Pancreas (tissue), 10 donors: ENCODE results near the gene COQ8A. TPM values are rescaled to one million over a fixed set of nuclear protein-coding genes. Genes with fewer than 3 reads are reported as not detected.
A peak's percentile ranks its signal among the peaks of the same experiment; 100 is the strongest.

Source experiments
- ATAC-seq, 4 donors: fragments of 200-7000 bp; cut with Tn5 transposase; one replicate each; pipeline versions ENCODE4 v1.8.0 to v1.9.1; 2020; ENCODE audit warnings: mild to moderate bottlenecking in 4 of 4, moderate library complexity in 4 of 4
- DNase-seq, 6 donors: peaks; one replicate each; pipeline ENCODE4 v3.0.0-alpha.2; 2020
- FAIRE-seq: peaks from 2 replicates; lab custom pipeline; 2012; peaks lifted over from hg19 to GRCh38; lab: Jason Lieb, UNC
- H3K27ac ChIP-seq, 4 donors: fragments of 200-600 bp; sonication (generic); 1 replicate in 3 of 4; 2 replicates in 1 of 4; pipeline versions ENCODE4 v1.5.0 to v1.8.0; 2020
- H3K27me3 ChIP-seq, 4 donors: fragments of 200-600 bp; one replicate each; pipeline ENCODE4 v1.8.0; 2021
- H3K36me3 ChIP-seq, 3 donors: fragments of 200-600 bp; sonication (generic) in 1 of 3; one replicate each; pipeline versions ENCODE4 v1.5.0 to v1.8.0; 2020 to 2021
- H3K4me1 ChIP-seq, 3 donors: fragments of 200-600 bp; one replicate each; pipeline ENCODE4 v1.8.0; 2021
- H3K4me3 ChIP-seq, 4 donors: fragments of 200-600 bp; sonication (generic) in 2 of 4; one replicate each; pipeline versions ENCODE4 v1.5.0 to v1.8.0; 2020 to 2021
- H3K9me3 ChIP-seq, 4 donors: fragments of 200-600 bp; one replicate each; pipeline ENCODE4 v1.8.0; 2021
- CTCF ChIP-seq, 4 donors: fragments of 200-600 bp; sonication (generic) in 3 of 4; IDR thresholded peaks; one replicate each; pipeline versions ENCODE4 v1.5.0 to v1.8.0; 2021; ENCODE audit warnings: antibody characterized with exemption in 4 of 4
- WGBS, 2 donors: extraction: QIAGEN DNeasy Blood & Tissue Kit; methylation state at CpG; one replicate each; pipeline ENCODE4 v1.1.7; 2013; 5-methylcytosine and 5-hydroxymethylcytosine counted together
- intact Hi-C, 3 donors: fragments of 100-400 bp; cut with DNase I; formaldehyde crosslinking; loops; one replicate each; pipeline versions ENCODE4 v1.11.1 to v1.14.2; 2022
- polyA plus RNA-seq, 2 donors: library from polyadenylated mRNA; stranded (reverse); fragments of 200-250 nt; gene quantifications; one replicate each; pipeline ENCODE4 v1.2.3, GENCODE V29; 2013
- total RNA-seq, 6 donors: library from RNA; stranded (reverse); fragmentation: NEBNext Ultra II Directional in 4 of 6; extraction: Animal tissue kit (Norgen Biotek cat#: 25700) in 4 of 6; gene quantifications; one replicate each; pipeline versions ENCODE4 v1.2.1 to v1.2.4, GENCODE V29; 2021 to 2023
- donor health status: healthy with polysubstance abuse.
- donor health status: DM: no; HTN: no; CAD: no; lungs with moderate emphysema.
- donor health status: DM: no; HTN: no; CAD: no.
- donor health status: control.
- donor health status: control.
- donor health status: Bipolar disorder and iron deficiency.
- donor health status: DM: yes; HTN: yes; CAD: no.
- donor health status: DM: no; HTN: no; CAD: no.
- donor health status: DM: no; HTN: no; CAD: no.
- donor health status: DM: yes; HTN: yes; CAD: no.

Gene COQ8A
- total and polyA plus RNA-seq, 8 donors = 61.2 to 169 (median 92.5) TPM

- Histone ChIP-seq H3K9me3 (no peaks in the 10 kb centered on the region), H3K4me3 (no peak overlapping the region), H3K27me3 (no peaks in the 10 kb centered on the region), H3K27ac (peak overlapping the region in 1 of 4 donors; percentile 12), H3K36me3 (peaks cover 0 to 7% (median 0%) of the 10 kb centered on the region in 3 donors), H3K4me1 (peaks cover 29 to 57% (median 39%) of the 10 kb centered on the region in 3 donors)
- no peak for TF ChIP-seq CTCF (IDR thresholded peaks at IDR 0.05)
- DNase-seq (no peak), ATAC-seq (no peak), FAIRE-seq (no peak)
- 88 to 92% methylated on average over 15 of the region's 15 CpGs for WGBS, 2 donors
- intact Hi-C loops = no loop called here
Observed at GRCh38 chr1:226948996-226949395, 8.9 kb downstream of the COQ8A start.

GRCh38 chr1:226949401-226949800 is 9.3 kb downstream of the COQ8A start:
- Histone ChIP-seq H3K9me3 (no peaks in the 10 kb centered on the region), H3K36me3 (peaks cover 0 to 7% (median 0%) of the 10 kb centered on the region in 3 donors), H3K4me3 (no peak overlapping the region), H3K27me3 (no peaks in the 10 kb centered on the region), H3K4me1 (peaks cover 33 to 57% (median 40%) of the 10 kb centered on the region in 3 donors), H3K27ac (peak overlapping the region in 1 of 4 donors; percentile 2)
- intact Hi-C loops = no loop called here
- WGBS, 2 donors = 91 to 92% methylated on average over 3 of the region's 3 CpGs
- ATAC-seq (no peak), FAIRE-seq (no peak), DNase-seq (no peak)
- no peak for TF ChIP-seq CTCF (IDR thresholded peaks at IDR 0.05)

- Histone ChIP-seq H3K4me1 (peaks cover 34 to 54% (median 44%) of the 10 kb centered on the region in 3 donors), H3K36me3 (peaks cover 0 to 7% (median 0%) of the 10 kb centered on the region in 3 donors), H3K27me3 (no peaks in the 10 kb centered on the region), H3K27ac (no peak overlapping the region), H3K9me3 (no peaks in the 10 kb centered on the region), H3K4me3 (no peak overlapping the region)
- FAIRE-seq (no peak), DNase-seq (no peak), ATAC-seq (no peak)
- TF ChIP-seq CTCF (IDR thresholded peaks at IDR 0.05) = no peak
- intact Hi-C loops = no loop called here
- 90 to 94% methylated on average over 1 of the region's 1 CpG for WGBS, 2 donors
Observed at GRCh38 chr1:226950316-226950715, 10.2 kb downstream of the COQ8A start.

- ATAC-seq = no peak
- intact Hi-C loops = no loop called here
- H3K4me1 ChIP-seq = peaks cover 33 to 52% (median 40%) of the 10 kb centered on the region in 3 donors
Observed at GRCh38 chr1:226950871-226951270, 10.8 kb downstream of the COQ8A start.

More at GRCh38 chr1:226950871-226951270, 10.8 kb downstream of the COQ8A start:
- 68 to 71% methylated on average over 6 of the region's 6 CpGs for WGBS, 2 donors
- Histone ChIP-seq H3K27me3 (no peaks in the 10 kb centered on the region), H3K4me3 (no peak overlapping the region), H3K27ac (no peak overlapping the region), H3K36me3 (peaks cover 0 to 7% (median 0%) of the 10 kb centered on the region in 3 donors), H3K9me3 (no peaks in the 10 kb centered on the region)
- no peak for TF ChIP-seq CTCF (IDR thresholded peaks at IDR 0.05)
- FAIRE-seq (no peak), DNase-seq (no peak)
